ENCODE measurements around the gene PPP1CA.

DNA sequence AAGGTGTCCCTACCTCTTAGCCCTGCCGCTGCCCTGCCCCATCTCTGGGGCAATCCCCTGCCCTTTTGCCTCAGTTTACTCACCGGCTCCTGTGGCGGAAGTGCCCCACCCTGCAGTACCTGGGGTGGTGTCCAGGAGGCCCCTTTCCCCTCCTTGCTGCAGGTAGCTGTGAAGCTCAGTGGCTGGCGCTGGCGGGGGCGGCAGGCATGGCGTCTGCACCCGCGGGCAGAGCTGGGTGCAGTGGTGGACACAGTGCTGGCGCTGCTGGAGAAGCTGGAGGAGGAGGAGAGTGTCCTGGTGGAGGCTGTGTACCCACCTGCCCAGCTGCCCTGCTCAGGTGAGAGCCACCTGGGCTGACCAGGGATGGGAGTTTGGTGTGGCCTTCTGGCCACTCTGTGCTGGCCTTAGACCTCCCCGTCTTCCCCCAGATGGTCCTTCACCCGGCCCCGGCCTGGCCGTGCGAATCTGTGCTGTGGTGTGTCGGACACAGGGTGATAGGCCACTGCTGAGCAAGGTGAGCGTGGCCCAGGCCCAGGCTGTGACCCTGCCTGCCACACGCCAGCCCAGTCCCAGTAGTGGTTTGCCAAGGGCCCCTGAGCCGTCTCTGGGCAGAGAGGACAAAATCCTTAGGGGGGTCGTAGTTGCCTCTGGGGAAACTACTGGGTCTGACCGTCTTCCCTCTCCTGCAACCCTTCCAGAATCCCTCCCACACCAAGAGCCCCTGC, 17.8 kb upstream of the PPP1CA start:
- TF ChIP-seq CTCF (IDR thresholded peaks at IDR 0.05 in 2 of 3, conservative IDR thresholded peaks at IDR 0.05 in 1 of 3; ENCODE audit: borderline replicate concordance in 1 of 3, insufficient read depth in 1 of 3, low read depth in 2 of 3, low read length in 2 of 3): no peak
- TF ChIP-seq POLR2A (IDR thresholded peaks at IDR 0.05; ENCODE audit: borderline replicate concordance, extremely low read depth, insufficient read depth, insufficient read length): no peak
- TF ChIP-seq EZH2 (IDR thresholded peaks at IDR 0.05): no peak
- no peak for TF ChIP-seq POLR2AphosphoS5 (IDR thresholded peaks at IDR 0.05; ENCODE audit: low read depth, low read length)
- no peak for TF ChIP-seq REST (IDR thresholded peaks at IDR 0.05; ENCODE audit: low read depth)
- no peak for TF ChIP-seq YY1 (IDR thresholded peaks at IDR 0.05; ENCODE audit: extremely low read depth, insufficient replicate concordance, low read depth, low read length)
- TF ChIP-seq EGR1 (IDR thresholded peaks at IDR 0.05; ENCODE audit: low read depth): no peak
- TF ChIP-seq, protein P1, sequence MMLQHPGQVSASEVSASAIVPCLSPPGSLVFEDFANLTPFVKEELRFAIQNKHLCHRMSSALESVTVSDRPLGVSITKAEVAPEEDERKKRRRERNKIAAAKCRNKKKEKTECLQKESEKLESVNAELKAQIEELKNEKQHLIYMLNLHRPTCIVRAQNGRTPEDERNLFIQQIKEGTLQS (IDR thresholded peaks at IDR 0.05): no peak
- no peak for TF ChIP-seq CBX3 (IDR thresholded peaks at IDR 0.05; ENCODE audit: low read depth)
- no peak for TF ChIP-seq FOSL1 (IDR thresholded peaks at IDR 0.05; ENCODE audit: low read depth)
- TF ChIP-seq EZH2phosphoT487 (IDR thresholded peaks at IDR 0.05; ENCODE audit: borderline replicate concordance): no peak
- no peak for TF ChIP-seq SIN3A (IDR thresholded peaks at IDR 0.05; ENCODE audit: low read depth)
- TF ChIP-seq MAX (IDR thresholded peaks at IDR 0.05): no peak
- no peak for TF ChIP-seq TCF7L2 (IDR thresholded peaks at IDR 0.05; ENCODE audit: borderline replicate concordance, extremely low read depth, insufficient read depth, insufficient read length)
